Progenitor cell of endocrine pancreas (in vitro differentiated cells): ENCODE results near the gene CAPRIN1. TPM values are rescaled to one million over a fixed set of nuclear protein-coding genes. Genes with fewer than 3 reads are reported as not detected.
"Not testable (repeated sequence)": the region's sequence is repeated elsewhere in the genome, so short reads cannot be mapped to it uniquely, and the experiment has no call there.

Experiments
- DNase-seq: peaks from one replicate; pipeline ENCODE4 v3.0.0; 2021; ENCODE audit warnings: low spot score; ENCODE audit not compliant: unreplicated experiment
- H3K27ac Mint-ChIP-seq: 2 replicates; pipeline ENCODE4 v1.8.0; 2021; ENCODE audit warnings: mild to moderate bottlenecking, moderate library complexity, mixed read lengths
- H3K27me3 Mint-ChIP-seq: 2 replicates; pipeline ENCODE4 v1.8.0; 2021; ENCODE audit warnings: mixed read lengths
- H3K36me3 Mint-ChIP-seq: 2 replicates; pipeline ENCODE4 v1.8.0; 2022; ENCODE audit warnings: mixed read lengths; ENCODE audit not compliant: insufficient read depth
- H3K4me1 Mint-ChIP-seq: 2 replicates; pipeline ENCODE4 v1.8.0; 2021; ENCODE audit warnings: low read depth, mixed read lengths
- H3K4me3 Mint-ChIP-seq: 2 replicates; pipeline ENCODE4 v1.8.0; 2021; ENCODE audit warnings: low read depth, mild to moderate bottlenecking, moderate library complexity, mixed read lengths
- H3K9me3 Mint-ChIP-seq: 2 replicates; pipeline ENCODE4 v1.8.0; 2021; ENCODE audit warnings: low read depth, mixed read lengths
- total RNA-seq: library from RNA; stranded (reverse); gene quantifications from 2 replicates; pipeline ENCODE4 v1.2.1, GENCODE V29; 2021
- TF ChIP-seq, protein P1 (sequence below): fragments of 200-600 bp; sonication (generic); IDR thresholded peaks from one replicate; pipeline ENCODE4 v1.5.0; 2021; ENCODE audit warnings: antibody characterized with exemption, mild to moderate bottlenecking; ENCODE audit not compliant: unreplicated experiment

The CAPRIN1 gene
- total RNA-seq, 1 donor from 2014 or later = 325 TPM

DNA sequence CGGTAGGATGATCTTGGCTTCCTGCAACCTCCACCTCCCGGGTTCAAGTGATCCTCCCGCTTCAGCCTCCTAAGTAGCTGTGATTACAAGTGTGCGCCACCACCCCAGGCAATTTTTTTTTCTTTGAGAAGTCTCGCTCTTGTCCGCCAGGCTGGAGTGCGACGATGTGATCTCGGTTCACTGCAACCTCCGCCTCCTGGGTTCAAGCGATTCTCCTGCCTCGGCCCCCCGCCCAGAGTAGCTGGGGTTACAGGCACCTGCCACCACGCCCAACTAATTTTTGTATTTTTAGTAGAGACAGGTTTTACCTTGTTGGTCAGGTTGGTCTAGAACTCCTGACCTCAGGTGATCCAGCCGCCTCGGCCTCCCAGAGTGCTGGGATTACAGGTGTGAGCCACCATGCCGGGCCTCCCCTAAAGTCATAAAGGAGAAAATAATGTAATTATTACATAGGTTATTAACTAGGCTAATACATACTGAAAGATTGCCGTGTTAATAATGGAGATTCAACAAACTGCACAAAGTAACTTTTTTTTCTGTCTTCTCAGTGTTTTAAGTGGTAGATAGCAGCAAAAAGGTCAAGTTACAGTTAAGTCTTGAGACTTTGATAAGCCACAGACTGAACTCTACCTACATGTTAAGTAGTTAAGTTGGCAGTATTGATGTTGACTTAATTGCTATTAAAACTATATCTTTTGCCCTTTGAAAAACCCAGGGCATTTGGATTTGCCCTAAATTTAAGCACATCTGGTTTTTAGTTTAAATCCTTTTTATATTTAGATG is 3.9 kb downstream of the CAPRIN1 start:
- peaks cover 23% of the 10 kb centered on the region for H3K36me3 Mint-ChIP-seq
- H3K27ac Mint-ChIP-seq = peak overlapping the region; percentile 84
- DNase-seq = no peak

GRCh38 chr11:34056672-34057071 is 5.1 kb downstream of the CAPRIN1 start:
- Mint-ChIP-seq H3K27me3 (no peaks in the 10 kb centered on the region), H3K4me1 (peaks cover 33% of the 10 kb centered on the region), H3K4me3 (no peak overlapping the region), H3K36me3 (peaks cover 23% of the 10 kb centered on the region), H3K9me3 (no peaks in the 10 kb centered on the region), H3K27ac (no peak overlapping the region)
- no peak for DNase-seq
- TF ChIP-seq, protein P1, sequence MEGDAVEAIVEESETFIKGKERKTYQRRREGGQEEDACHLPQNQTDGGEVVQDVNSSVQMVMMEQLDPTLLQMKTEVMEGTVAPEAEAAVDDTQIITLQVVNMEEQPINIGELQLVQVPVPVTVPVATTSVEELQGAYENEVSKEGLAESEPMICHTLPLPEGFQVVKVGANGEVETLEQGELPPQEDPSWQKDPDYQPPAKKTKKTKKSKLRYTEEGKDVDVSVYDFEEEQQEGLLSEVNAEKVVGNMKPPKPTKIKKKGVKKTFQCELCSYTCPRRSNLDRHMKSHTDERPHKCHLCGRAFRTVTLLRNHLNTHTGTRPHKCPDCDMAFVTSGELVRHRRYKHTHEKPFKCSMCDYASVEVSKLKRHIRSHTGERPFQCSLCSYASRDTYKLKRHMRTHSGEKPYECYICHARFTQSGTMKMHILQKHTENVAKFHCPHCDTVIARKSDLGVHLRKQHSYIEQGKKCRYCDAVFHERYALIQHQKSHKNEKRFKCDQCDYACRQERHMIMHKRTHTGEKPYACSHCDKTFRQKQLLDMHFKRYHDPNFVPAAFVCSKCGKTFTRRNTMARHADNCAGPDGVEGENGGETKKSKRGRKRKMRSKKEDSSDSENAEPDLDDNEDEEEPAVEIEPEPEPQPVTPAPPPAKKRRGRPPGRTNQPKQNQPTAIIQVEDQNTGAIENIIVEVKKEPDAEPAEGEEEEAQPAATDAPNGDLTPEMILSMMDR = no peak

More for the DNA sequence above, 3.9 kb downstream of the CAPRIN1 start:
- H3K4me1 Mint-ChIP-seq = peaks cover 37% of the 10 kb centered on the region
- H3K4me3 Mint-ChIP-seq = peak overlapping the region; percentile 63
- no peaks in the 10 kb centered on the region for H3K27me3 Mint-ChIP-seq
- TF ChIP-seq, protein P1 = no peak
- H3K9me3 Mint-ChIP-seq = no peaks in the 10 kb centered on the region

GRCh38 chr11:34063061-34063795 is 11.7 kb downstream of the CAPRIN1 start:
- DNase-seq = no peak
- Mint-ChIP-seq H3K4me1 (peaks cover 20% of the 10 kb centered on the region), H3K27ac (no peak overlapping the region), H3K4me3 (no peak overlapping the region), H3K27me3 (no peaks in the 10 kb centered on the region), H3K36me3 (peaks cover 31% of the 10 kb centered on the region), H3K9me3 (no peaks in the 10 kb centered on the region)
- TF ChIP-seq, protein P1 = no peak

DNA sequence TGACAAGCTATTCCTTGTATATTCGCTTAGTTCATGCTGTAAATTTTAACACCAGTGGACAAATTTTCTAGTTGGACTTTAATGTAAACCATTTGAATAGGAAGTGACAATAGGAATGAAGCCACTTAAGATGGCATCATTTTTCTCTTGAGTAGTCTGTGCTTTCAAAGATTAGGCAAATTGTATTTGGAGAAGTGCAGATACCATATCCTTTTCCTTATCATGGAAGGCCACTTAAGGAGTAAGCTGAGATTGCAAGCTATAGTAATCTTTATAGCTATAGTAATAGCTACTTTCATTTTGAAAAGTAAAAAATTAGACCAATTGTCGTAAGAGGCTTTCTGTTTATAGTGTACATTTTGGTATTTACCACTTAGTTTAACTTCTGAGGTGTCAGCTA is 12.8 kb downstream of the CAPRIN1 start:
- Mint-ChIP-seq H3K4me3 (no peak overlapping the region), H3K36me3 (peaks cover 25% of the 10 kb centered on the region), H3K27me3 (no peaks in the 10 kb centered on the region), H3K9me3 (no peaks in the 10 kb centered on the region), H3K27ac (no peak overlapping the region), H3K4me1 (peaks cover 14% of the 10 kb centered on the region)
- DNase-seq = no peak
- TF ChIP-seq, protein P1 = no peak

DNA sequence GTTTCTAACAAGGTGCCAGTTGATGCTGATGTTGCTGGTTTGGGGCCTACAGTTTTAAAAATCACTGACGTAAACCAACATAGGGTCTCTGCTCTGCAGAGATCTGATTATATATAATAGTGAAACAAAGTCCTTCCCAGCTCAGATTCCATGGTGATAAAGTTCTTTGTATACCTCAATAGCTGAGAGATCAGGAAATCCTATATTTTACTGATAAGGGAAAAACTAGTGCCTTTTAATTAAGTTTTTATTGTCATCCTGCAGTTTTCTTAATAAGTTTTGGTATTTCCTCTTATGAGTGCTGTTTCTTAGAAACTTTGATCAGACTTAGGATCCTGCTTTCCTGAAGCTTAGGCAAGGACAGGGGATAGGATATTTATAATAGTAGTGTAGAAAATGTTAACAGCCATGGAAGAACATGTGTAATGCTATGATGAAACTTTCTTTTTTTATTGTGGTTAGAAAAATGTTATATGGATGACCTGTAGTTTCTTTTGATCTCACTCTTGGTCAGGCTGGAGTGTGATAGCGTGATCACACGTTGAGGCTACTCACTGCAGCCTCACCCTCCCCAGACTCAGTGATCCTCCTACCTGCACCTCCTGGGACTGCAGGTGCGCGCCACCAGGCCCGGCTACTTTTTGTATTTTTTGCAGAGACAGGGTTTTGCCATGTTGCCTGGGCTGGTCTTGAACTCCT is 14.1 kb downstream of the CAPRIN1 start:
- no peak overlapping the region for H3K4me3 Mint-ChIP-seq
- no peaks in the 10 kb centered on the region for H3K27me3 Mint-ChIP-seq
- H3K9me3 Mint-ChIP-seq = no peaks in the 10 kb centered on the region
- H3K4me1 Mint-ChIP-seq = peaks cover 15% of the 10 kb centered on the region
- peak overlapping the region; percentile 71 for H3K27ac Mint-ChIP-seq
- H3K36me3 Mint-ChIP-seq = peaks cover 22% of the 10 kb centered on the region
- TF ChIP-seq, protein P1 = peak; percentile 39
- no peak for DNase-seq

GRCh38 chr11:34066766-34067165 is 15.2 kb downstream of the CAPRIN1 start:
- peaks cover 22% of the 10 kb centered on the region for H3K36me3 Mint-ChIP-seq
- peaks cover 15% of the 10 kb centered on the region for H3K4me1 Mint-ChIP-seq
- H3K9me3 Mint-ChIP-seq, H3K27me3 Mint-ChIP-seq, DNase-seq, H3K4me3 Mint-ChIP-seq: not testable (repeated sequence)
- H3K27ac Mint-ChIP-seq = peak overlapping the region; percentile 49
